ENCODE measurements around the gene PHGDH.
"Not testable (repeated sequence)": the region's sequence is repeated elsewhere in the genome, so short reads cannot be mapped to it uniquely, and the experiment has no call there.

The PHGDH gene

DNA sequence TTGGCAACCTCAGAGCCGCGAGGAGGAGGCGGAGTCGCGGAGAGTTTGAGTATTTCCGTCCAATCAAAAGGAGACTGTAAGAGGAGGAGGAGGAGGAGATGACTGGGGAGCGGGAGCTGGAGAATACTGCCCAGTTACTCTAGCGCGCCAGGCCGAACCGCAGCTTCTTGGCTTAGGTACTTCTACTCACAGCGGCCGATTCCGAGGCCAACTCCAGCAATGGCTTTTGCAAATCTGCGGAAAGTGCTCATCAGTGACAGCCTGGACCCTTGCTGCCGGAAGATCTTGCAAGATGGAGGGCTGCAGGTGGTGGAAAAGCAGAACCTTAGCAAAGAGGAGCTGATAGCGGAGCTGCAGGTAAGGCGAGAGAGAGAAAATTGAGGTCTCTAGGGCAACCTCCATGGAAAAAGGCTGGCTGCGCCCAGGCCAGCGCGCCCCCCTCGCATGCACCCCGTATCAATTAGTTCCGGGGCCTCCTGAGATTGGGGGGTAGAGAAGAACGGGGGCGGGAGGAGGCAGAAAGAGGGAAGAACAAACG, at the start of gene PHGDH:
PHGDH (plus strand) TSS at position 131 of the 538 bp plus-strand sequence; CDS start at position 220, 89 bp downstream.
- DNase-seq (ENCODE audit: low read depth): peak; percentile 78

DNA sequence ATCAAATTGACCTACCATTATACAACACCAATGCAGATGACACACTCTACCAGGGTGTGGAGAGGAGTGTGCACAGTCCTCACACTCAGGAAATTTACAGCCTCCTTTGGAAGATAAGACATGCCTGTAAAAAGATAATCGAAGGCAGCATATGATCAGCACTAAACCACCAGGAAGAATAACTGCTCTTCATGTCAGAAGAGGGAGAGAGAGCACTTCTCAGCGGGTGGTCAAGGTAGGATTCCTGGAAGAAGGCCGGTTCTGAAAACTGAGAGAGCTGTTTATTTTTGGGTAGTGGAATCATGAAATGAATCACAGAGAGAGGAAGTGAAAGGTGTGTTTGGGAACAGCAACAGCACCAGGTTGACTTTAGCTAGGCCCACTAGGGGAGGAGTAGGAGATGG, 49.7 kb upstream of the PHGDH start:
- DNase-seq (ENCODE audit: low read depth): no peak

DNA sequence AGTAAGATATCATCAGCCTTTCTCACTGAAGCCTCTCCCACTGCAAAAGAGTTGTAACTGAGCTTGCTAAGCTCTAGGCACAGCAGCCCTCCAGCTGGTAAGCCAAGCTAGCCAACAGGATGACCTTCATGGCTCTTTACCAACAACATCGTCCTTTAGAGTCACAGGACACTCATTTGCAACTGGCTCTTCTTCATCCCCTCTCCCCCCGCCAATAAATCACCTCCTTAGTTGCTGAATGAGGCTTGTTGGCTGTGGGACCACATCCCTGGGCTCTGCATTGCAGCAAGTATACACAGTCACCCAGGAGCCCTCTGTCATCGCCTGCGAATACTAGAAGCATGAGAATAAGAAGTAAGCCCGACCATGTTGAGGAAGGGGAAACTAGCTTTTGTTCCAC, 47.7 kb upstream of the PHGDH start:
- no peak for DNase-seq (ENCODE audit: low read depth)

GRCh38 chr1:119667173-119667572, 44.6 kb upstream of the PHGDH start:
- DNase-seq (ENCODE audit: low read depth): no peak

GRCh38 chr1:119670898-119671297, 40.8 kb upstream of the PHGDH start:
- no peak for DNase-seq (ENCODE audit: low read depth)

GRCh38 chr1:119673171-119673940, 38.4 kb upstream of the PHGDH start:
- DNase-seq (ENCODE audit: low read depth): no peak

DNA sequence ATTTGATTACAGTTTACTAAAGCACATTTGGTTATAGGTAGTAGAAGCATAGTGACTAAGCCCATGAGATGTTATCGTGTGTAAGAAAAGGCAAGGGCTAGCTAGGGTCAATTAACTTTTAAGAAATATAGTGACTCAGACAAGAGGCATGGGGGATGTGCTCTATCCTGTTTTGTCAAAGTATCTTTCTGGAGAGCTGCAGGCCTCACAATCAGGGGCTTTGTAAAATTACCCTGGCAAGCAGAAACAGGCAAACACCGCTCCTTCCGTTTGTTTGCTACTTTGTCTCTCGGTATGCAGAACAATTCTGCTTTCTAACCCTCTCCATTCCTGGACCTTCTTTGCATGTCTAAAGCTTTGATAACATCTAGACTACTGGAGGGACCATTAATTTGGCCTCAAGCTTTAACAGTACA, 37.6 kb upstream of the PHGDH start:
- no peak for DNase-seq (ENCODE audit: low read depth)

- peak; percentile 54 for DNase-seq (ENCODE audit: low read depth)
Observed at GRCh38 chr1:119674835-119675289, 36.9 kb upstream of the PHGDH start.

DNA sequence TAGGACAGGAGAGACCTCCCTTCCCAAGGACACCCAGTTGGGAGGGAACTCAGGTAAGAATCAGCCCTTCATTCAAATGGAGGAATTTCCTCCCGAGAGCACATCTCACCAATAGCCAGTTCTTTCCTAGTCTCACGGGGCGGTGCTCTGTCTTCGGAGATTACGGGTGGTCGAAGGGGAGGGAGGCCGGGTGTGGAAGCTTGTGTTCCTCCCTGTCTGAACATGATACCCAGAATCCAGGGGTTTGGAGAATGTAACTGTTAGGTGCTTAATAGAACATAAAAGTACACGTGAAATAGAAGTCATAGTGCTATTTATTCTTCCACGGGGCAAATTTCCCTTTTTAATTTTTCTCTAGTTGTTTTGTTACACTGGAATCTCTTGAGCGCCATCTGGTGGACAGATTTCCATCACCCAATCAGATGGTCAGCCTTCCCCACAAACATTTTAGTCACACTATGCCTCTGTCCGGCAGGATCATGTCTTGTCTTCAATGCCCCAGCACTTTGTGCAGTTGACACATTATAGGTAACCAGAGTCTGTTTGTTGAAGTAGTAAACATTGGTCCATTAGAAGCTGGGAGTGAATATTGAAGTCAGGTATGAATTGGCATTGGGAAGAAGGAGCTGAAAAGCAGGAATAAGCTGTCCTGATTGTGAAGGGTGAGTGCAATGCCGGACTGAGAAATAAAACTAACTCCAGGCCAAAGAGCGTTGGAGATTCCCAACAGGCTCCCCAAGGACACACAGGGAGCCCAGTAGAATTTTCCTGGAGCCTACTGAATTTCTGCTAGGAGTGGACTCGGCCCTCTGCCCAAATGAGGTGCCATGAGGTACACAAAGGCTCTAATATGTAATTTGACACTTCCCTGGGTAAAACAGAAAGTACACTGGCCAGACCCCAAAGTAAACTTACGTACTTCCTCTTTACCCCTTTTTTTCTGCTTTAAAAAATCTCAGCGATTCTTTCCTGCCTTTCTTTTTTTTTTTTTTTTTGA, 36.1 kb upstream of the PHGDH start:
- DNase-seq (ENCODE audit: low read depth): peak; percentile 75

GRCh38 chr1:119676571-119677206, 35.0 kb upstream of the PHGDH start:
- DNase-seq (ENCODE audit: low read depth): no peak

- DNase-seq (ENCODE audit: low read depth): no peak
Observed at GRCh38 chr1:119679223-119679622, 32.5 kb upstream of the PHGDH start.

- no peak for DNase-seq (ENCODE audit: low read depth)
Observed at GRCh38 chr1:119680193-119680592, 31.5 kb upstream of the PHGDH start.

GRCh38 chr1:119680723-119681122, 31.0 kb upstream of the PHGDH start:
- no peak for DNase-seq (ENCODE audit: low read depth)

- DNase-seq (ENCODE audit: low read depth): no peak
Observed at GRCh38 chr1:119681560-119681959, 30.2 kb upstream of the PHGDH start.

- no peak for DNase-seq (ENCODE audit: low read depth)
Observed at GRCh38 chr1:119682141-119682540, 29.6 kb upstream of the PHGDH start.

DNA sequence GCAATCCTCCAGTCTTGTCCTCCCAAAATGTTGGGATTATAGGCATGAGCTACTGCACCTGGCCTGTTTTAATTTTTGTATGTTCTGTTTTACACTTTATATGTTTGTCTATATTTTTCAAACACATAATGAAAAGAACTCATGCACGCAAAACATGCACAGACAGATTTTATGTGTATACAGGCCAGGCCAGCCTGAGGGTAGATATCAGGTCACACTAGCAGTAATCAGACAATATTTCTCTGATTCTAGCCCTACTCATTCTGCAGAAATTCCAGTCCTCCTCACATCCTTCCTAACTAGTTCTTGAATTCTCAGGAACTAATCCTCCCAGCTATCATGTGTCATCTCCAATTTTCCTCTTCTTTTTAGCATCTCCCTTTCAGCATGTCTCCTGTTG, 27.8 kb upstream of the PHGDH start:
- no peak for DNase-seq (ENCODE audit: low read depth)

GRCh38 chr1:119686661-119687060, 25.1 kb upstream of the PHGDH start:
- DNase-seq (ENCODE audit: low read depth): no peak

- no peak for DNase-seq (ENCODE audit: low read depth)
Observed at GRCh38 chr1:119687434-119688079, 24.2 kb upstream of the PHGDH start.

DNA sequence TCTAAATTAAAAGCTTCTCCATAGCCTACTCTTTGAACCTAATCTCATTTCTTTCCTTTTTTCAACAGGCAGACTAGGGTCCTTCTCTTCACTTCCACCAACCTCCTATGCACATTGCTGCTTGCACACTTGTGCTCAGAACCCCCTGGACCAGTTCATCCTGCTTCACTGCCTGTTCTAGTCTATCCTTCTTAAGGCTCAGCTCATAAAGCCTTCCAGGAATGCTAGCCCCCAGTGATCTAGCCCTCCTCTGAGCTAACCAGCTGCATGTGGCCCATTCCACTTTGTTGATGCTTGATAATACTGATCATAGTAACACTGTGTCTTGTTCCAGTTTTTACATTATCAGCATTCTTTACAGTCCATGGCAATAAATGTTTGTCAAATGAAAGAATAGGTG, 22.9 kb upstream of the PHGDH start:
- DNase-seq (ENCODE audit: low read depth): no peak

DNA sequence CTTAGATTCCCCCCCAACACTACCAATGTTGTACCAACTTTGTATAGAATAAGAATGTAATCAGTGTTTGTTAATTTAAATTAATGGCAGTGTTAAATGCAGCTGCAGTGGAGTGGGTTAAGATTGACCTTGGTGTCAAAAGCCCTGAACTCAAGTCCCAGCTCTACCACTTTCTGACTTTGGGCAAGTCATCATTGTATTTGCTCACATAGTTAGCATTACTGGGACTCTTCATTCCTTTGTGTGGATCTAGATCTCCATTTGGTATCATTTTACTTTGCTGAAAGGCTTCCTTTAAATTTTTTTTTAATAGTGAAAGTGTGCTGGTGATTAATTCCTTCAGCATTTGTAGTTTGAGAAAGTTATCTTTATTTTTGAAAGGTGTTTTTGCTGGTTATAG, 22.2 kb upstream of the PHGDH start:
- DNase-seq (ENCODE audit: low read depth): no peak

DNA sequence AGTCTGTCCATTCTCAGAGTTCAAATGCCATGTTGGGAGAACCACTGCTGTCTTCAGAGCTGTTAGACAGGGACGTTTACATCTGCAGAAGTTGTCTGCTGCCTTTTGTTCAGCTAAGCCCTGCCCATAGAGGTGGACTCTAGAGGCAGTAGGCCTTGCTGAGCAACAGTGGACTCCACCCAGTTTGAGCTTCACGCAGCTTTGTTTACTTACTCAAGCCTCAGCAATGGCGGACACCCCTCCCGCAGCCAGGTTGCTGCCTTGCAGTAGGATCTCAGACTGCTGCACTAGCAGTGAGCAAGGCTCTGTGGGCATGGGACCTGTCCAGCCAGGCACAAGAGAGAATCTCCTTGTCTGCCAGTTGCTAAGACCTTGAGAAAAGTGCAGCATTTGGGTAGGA, 14.9 kb upstream of the PHGDH start:
- DNase-seq (ENCODE audit: low read depth): not testable (repeated sequence)

GRCh38 chr1:119697598-119697997, 14.1 kb upstream of the PHGDH start:
- DNase-seq (ENCODE audit: low read depth): no peak
